Measurements from ENCODE around the gene SLC12A4.

DNA sequence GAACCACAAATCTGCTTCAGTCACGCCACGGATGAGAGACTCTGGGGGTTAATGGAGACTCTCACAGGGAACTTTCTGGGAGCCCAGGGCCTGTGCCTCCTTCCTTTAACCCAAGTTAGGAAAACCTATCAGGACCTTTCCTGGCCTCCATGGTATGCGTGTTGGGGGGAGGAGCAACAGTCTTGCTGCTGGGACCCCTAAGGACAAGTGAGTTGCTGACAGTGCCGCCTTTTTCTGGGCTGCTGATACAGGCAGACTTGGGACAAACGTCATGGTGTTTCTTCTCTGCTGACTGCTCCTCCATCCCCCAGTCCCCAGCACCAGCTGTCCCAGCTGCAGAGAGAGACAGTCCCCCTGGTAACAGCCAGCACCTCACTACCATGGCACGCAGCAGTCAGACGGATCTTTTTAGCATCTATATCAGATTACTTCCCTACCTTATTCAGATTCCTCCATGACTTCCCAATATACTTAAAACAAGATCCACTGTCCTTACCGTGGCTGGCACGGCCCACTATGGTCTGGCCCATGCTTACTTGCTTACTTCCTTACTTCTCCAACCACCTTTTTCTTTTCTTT is 40.8 kb upstream of the SLC12A4 start:
- TF ChIP-seq, protein P1, sequence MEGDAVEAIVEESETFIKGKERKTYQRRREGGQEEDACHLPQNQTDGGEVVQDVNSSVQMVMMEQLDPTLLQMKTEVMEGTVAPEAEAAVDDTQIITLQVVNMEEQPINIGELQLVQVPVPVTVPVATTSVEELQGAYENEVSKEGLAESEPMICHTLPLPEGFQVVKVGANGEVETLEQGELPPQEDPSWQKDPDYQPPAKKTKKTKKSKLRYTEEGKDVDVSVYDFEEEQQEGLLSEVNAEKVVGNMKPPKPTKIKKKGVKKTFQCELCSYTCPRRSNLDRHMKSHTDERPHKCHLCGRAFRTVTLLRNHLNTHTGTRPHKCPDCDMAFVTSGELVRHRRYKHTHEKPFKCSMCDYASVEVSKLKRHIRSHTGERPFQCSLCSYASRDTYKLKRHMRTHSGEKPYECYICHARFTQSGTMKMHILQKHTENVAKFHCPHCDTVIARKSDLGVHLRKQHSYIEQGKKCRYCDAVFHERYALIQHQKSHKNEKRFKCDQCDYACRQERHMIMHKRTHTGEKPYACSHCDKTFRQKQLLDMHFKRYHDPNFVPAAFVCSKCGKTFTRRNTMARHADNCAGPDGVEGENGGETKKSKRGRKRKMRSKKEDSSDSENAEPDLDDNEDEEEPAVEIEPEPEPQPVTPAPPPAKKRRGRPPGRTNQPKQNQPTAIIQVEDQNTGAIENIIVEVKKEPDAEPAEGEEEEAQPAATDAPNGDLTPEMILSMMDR (IDR thresholded peaks at IDR 0.05; ENCODE audit: insufficient read depth, low read length): no peak
- TF ChIP-seq POLR2AphosphoS5 (IDR thresholded peaks at IDR 0.05; ENCODE audit: low read depth) (no peak), GABPA (IDR thresholded peaks at IDR 0.05; ENCODE audit: low read depth) (no peak)
- TF ChIP-seq, protein P2, sequence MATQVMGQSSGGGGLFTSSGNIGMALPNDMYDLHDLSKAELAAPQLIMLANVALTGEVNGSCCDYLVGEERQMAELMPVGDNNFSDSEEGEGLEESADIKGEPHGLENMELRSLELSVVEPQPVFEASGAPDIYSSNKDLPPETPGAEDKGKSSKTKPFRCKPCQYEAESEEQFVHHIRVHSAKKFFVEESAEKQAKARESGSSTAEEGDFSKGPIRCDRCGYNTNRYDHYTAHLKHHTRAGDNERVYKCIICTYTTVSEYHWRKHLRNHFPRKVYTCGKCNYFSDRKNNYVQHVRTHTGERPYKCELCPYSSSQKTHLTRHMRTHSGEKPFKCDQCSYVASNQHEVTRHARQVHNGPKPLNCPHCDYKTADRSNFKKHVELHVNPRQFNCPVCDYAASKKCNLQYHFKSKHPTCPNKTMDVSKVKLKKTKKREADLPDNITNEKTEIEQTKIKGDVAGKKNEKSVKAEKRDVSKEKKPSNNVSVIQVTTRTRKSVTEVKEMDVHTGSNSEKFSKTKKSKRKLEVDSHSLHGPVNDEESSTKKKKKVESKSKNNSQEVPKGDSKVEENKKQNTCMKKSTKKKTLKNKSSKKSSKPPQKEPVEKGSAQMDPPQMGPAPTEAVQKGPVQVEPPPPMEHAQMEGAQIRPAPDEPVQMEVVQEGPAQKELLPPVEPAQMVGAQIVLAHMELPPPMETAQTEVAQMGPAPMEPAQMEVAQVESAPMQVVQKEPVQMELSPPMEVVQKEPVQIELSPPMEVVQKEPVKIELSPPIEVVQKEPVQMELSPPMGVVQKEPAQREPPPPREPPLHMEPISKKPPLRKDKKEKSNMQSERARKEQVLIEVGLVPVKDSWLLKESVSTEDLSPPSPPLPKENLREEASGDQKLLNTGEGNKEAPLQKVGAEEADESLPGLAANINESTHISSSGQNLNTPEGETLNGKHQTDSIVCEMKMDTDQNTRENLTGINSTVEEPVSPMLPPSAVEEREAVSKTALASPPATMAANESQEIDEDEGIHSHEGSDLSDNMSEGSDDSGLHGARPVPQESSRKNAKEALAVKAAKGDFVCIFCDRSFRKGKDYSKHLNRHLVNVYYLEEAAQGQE (IDR thresholded peaks at IDR 0.05; ENCODE audit: insufficient replicate concordance, low read depth): no peak

All from HL-60 (cell line).